ENCODE measurements around the gene INPP4B. TPM values are rescaled to one million over a fixed set of nuclear protein-coding genes. Genes with fewer than 3 reads are reported as not detected.

INPP4B gene
- total RNA-seq, 1 experiment from 2014 or later, result 114 TPM

- Mint-ChIP-seq H3K4me1 (ENCODE audit: low read depth, unreplicated experiment) (no peaks in the 10 kb centered on the region), H3K4me3 (ENCODE audit: low read depth, unreplicated experiment) (no peak overlapping the region), H3K9me3 (ENCODE audit: low read depth, unreplicated experiment) (no peaks in the 10 kb centered on the region), H3K27ac (ENCODE audit: unreplicated experiment) (no peak overlapping the region), H3K27me3 (ENCODE audit: unreplicated experiment) (no peaks in the 10 kb centered on the region), H3K36me3 (ENCODE audit: insufficient read depth, unreplicated experiment) (no peaks in the 10 kb centered on the region)
- intact Hi-C loops (cut with micrococcal nuclease; ENCODE audit: unreplicated experiment), result no loop called here
- no TSS peak for BruUV-seq (replicated peaks)
- DNase-seq, result no peak
- CTCF ChIA-PET, result interaction anchor here (0.7 kb wide), 1 partner anchor 130 kb away, joined by 9 read pairs; no protein-coding TSS in a partner anchor
- no peak for TF ChIP-seq CTCF (IDR thresholded peaks at IDR 0.05; ENCODE audit: unreplicated experiment)
Observed at GRCh38 chr4:142882159-142882558, 36.1 kb upstream of the INPP4B start.

- intact Hi-C loops (cut with micrococcal nuclease; ENCODE audit: unreplicated experiment), result no loop called here
- Mint-ChIP-seq H3K4me3 (ENCODE audit: low read depth, unreplicated experiment) (no peak overlapping the region), H3K27me3 (ENCODE audit: unreplicated experiment) (no peaks in the 10 kb centered on the region), H3K9me3 (ENCODE audit: low read depth, unreplicated experiment) (no peaks in the 10 kb centered on the region), H3K4me1 (ENCODE audit: low read depth, unreplicated experiment) (no peaks in the 10 kb centered on the region), H3K36me3 (ENCODE audit: insufficient read depth, unreplicated experiment) (no peaks in the 10 kb centered on the region), H3K27ac (ENCODE audit: unreplicated experiment) (no peak overlapping the region)
- no peak for TF ChIP-seq CTCF (IDR thresholded peaks at IDR 0.05; ENCODE audit: unreplicated experiment)
- CTCF ChIA-PET, result no interaction called here
- no TSS peak for BruUV-seq (replicated peaks)
- DNase-seq, result no peak
Observed at GRCh38 chr4:142881331-142881730, 35.2 kb upstream of the INPP4B start.

- Mint-ChIP-seq H3K27me3 (ENCODE audit: unreplicated experiment) (peaks cover 4% of the 10 kb centered on the region), H3K4me3 (ENCODE audit: low read depth, unreplicated experiment) (no peak overlapping the region), H3K9me3 (ENCODE audit: low read depth, unreplicated experiment) (no peaks in the 10 kb centered on the region), H3K27ac (ENCODE audit: unreplicated experiment) (no peak overlapping the region), H3K4me1 (ENCODE audit: low read depth, unreplicated experiment) (no peaks in the 10 kb centered on the region), H3K36me3 (ENCODE audit: insufficient read depth, unreplicated experiment) (no peaks in the 10 kb centered on the region)
- no TSS peak for BruUV-seq (replicated peaks)
- no peak for DNase-seq
- no peak for TF ChIP-seq CTCF (IDR thresholded peaks at IDR 0.05; ENCODE audit: unreplicated experiment)
- intact Hi-C loops (cut with micrococcal nuclease; ENCODE audit: unreplicated experiment), result no loop called here
- CTCF ChIA-PET, result no interaction called here
Observed at GRCh38 chr4:142875117-142875516, 29.0 kb upstream of the INPP4B start.

- H3K4me1 Mint-ChIP-seq (ENCODE audit: low read depth, unreplicated experiment), result no peaks in the 10 kb centered on the region
- H3K36me3 Mint-ChIP-seq (ENCODE audit: insufficient read depth, unreplicated experiment), result no peaks in the 10 kb centered on the region
- no peak overlapping the region for H3K27ac Mint-ChIP-seq (ENCODE audit: unreplicated experiment)
- H3K4me3 Mint-ChIP-seq (ENCODE audit: low read depth, unreplicated experiment), result no peak overlapping the region
- peaks cover 8% of the 10 kb centered on the region for H3K27me3 Mint-ChIP-seq (ENCODE audit: unreplicated experiment)
- H3K9me3 Mint-ChIP-seq (ENCODE audit: low read depth, unreplicated experiment), result no peaks in the 10 kb centered on the region
- no peak for DNase-seq
- no peak for TF ChIP-seq CTCF (IDR thresholded peaks at IDR 0.05; ENCODE audit: unreplicated experiment)
- no TSS peak for BruUV-seq (replicated peaks)
- CTCF ChIA-PET, result no interaction called here
- intact Hi-C loops (cut with micrococcal nuclease; ENCODE audit: unreplicated experiment), result no loop called here
Observed at GRCh38 chr4:142874684-142875083, 28.6 kb upstream of the INPP4B start.
